ENCODE results near the gene KRT6C.

- TF ChIP-seq EZH2phosphoT487 (IDR thresholded peaks at IDR 0.05; ENCODE audit: insufficient read depth, low read depth): no peak
- TF ChIP-seq EZH2 (IDR thresholded peaks at IDR 0.05; ENCODE audit: insufficient read depth, poor library complexity, severe bottlenecking): no peak
Measured at GRCh38 chr12:52436000-52436827, 37.4 kb downstream of the KRT6C start.
